H1 (cell line): Measurements from ENCODE around the gene ITGA11. TPM values are rescaled to one million over a fixed set of nuclear protein-coding genes. Genes with fewer than 3 reads are reported as not detected.

Experiments used
- CTCF ChIA-PET: fragments of 300-600 bp; sonication (Branson Sonifier 250); formaldehyde crosslinking; loops from one replicate; lab custom pipeline; 2021; ENCODE audit not compliant: partially characterized antibody; lab: Charles Lee
- POLR2A ChIA-PET: fragments of 300-600 bp; sonication (Branson Sonifier 250); formaldehyde crosslinking; loops from one replicate; lab custom pipeline; 2021; ENCODE audit warnings: inconsistent platforms; ENCODE audit not compliant: partially characterized antibody; lab: Charles Lee
- DNase-seq, 2 experiments: peaks; one replicate each; pipeline versions ENCODE4 v3.0.0 to v3.0.0-alpha.2; 2010 to 2022; ENCODE audit warnings: low spot score in 2 of 2, low read depth in 1 of 2, mixed read lengths in 1 of 2
- FAIRE-seq: peaks from 2 replicates; lab custom pipeline; 2011; peaks lifted over from hg19 to GRCh38; lab: Jason Lieb, UNC
- H2AFZ ChIP-seq: 2 replicates; pipeline ENCODE4 v1.8.1; 2012; ENCODE audit warnings: low read length, inconsistent platforms
- H2AK5ac ChIP-seq: 2 replicates; pipeline ENCODE4 v1.6.1; 2013; ENCODE audit warnings: low read depth, low read length
- H2BK120ac ChIP-seq: replicated peaks from 2 replicates; pipeline ENCODE3; 2013; ENCODE audit warnings: low read depth, low read length, inconsistent platforms
- H2BK12ac ChIP-seq: 2 replicates; pipeline ENCODE4 v1.6.1; 2013; ENCODE audit warnings: low read depth, low read length
- H2BK15ac ChIP-seq: 2 replicates; pipeline ENCODE4 v1.6.1; 2013; ENCODE audit warnings: low read length
- H2BK20ac ChIP-seq: 2 replicates; pipeline ENCODE4 v1.6.1; 2013; ENCODE audit warnings: low read length
- H2BK5ac ChIP-seq: 2 replicates; pipeline ENCODE4 v1.6.1; 2013; ENCODE audit warnings: low read depth, low read length
- H3K14ac ChIP-seq: 2 replicates; pipeline ENCODE4 v1.6.1; 2013; ENCODE audit warnings: inconsistent platforms; ENCODE audit not compliant: insufficient read length
- H3K18ac ChIP-seq: 2 replicates; pipeline ENCODE4 v1.6.1; 2013; ENCODE audit warnings: low read length; ENCODE audit errors: extremely low read depth
- H3K23ac ChIP-seq: 2 replicates; pipeline ENCODE4 v1.6.1; 2013; ENCODE audit warnings: inconsistent platforms; ENCODE audit not compliant: insufficient read length
- H3K23me2 ChIP-seq: 2 replicates; pipeline ENCODE4 v1.6.1; 2013; ENCODE audit warnings: low read depth, low read length
- H3K27ac ChIP-seq: 2 replicates; pipeline ENCODE4 v1.6.1; 2011; ENCODE audit warnings: low read depth, low read length, inconsistent platforms
- H3K27me3 ChIP-seq, 4 experiments: replicated peaks in 1 of 4; 1 replicate in 1 of 4; 2 replicates in 3 of 4; pipeline versions ENCODE4 v1.6.1 to v1.8.1; 2011 to 2013; ENCODE audit warnings: low read length in 3 of 4, mild to moderate bottlenecking in 3 of 4, inconsistent platforms in 2 of 4, mixed read lengths in 2 of 4, moderate library complexity in 1 of 4; ENCODE audit not compliant: control insufficient read depth in 3 of 4, insufficient read depth in 3 of 4; ENCODE audit errors: extremely low read depth in 1 of 4
- H3K36me3 ChIP-seq, 4 experiments: 2 replicates each; pipeline versions ENCODE4 v1.6.1 to v1.8.1; 2011 to 2013; ENCODE audit warnings: mild to moderate bottlenecking in 4 of 4, low read length in 3 of 4, moderate library complexity in 2 of 4, control low read depth in 1 of 4, inconsistent platforms in 1 of 4; ENCODE audit not compliant: insufficient read depth in 4 of 4, control insufficient read depth in 2 of 4
- H3K4ac ChIP-seq: replicated peaks from 2 replicates; pipeline ENCODE3; 2013; ENCODE audit warnings: low read length, low read depth, mixed read lengths, inconsistent platforms; ENCODE audit not compliant: insufficient read length
- H3K4me1 ChIP-seq, 4 experiments: replicated peaks in 1 of 4; 1 replicate in 1 of 4; 2 replicates in 3 of 4; pipeline versions ENCODE4 v1.6.1 to v1.8.1; 2011 to 2013; ENCODE audit warnings: low read length in 3 of 4, inconsistent platforms in 2 of 4, mixed read lengths in 1 of 4; ENCODE audit not compliant: insufficient read depth in 4 of 4, control insufficient read depth in 3 of 4
- H3K4me2 ChIP-seq, 2 experiments: 2 replicates each; pipeline versions ENCODE4 v1.6.1 to v1.8.1; 2011 to 2013; ENCODE audit warnings: low read depth in 2 of 2, low read length in 2 of 2, control low read depth in 1 of 2, inconsistent platforms in 1 of 2, mild to moderate bottlenecking in 1 of 2; ENCODE audit not compliant: insufficient read depth in 1 of 2
- H3K4me3 ChIP-seq, 4 experiments: fragments of 200-600, 300-600 bp in 1 of 4; sonication (generic), shearing (Covaris generic), sonication (Bioruptor Twin) in 1 of 4; 2 replicates each; pipeline versions ENCODE4 v1.5.1 to v1.8.1; 2011 to 2016; ENCODE audit warnings: low read length in 4 of 4, low read depth in 3 of 4, control low read depth in 2 of 4, inconsistent platforms in 2 of 4, mild to moderate bottlenecking in 2 of 4, mixed read lengths in 1 of 4, moderate library complexity in 1 of 4; ENCODE audit not compliant: insufficient read depth in 2 of 4; ENCODE audit errors: extremely low read depth in 1 of 4
- H3K56ac ChIP-seq: replicated peaks from 2 replicates; pipeline ENCODE3; 2013; ENCODE audit warnings: low read depth, mild to moderate bottlenecking, mixed read lengths, low read length, inconsistent platforms; ENCODE audit not compliant: insufficient read length
- H3K79me1 ChIP-seq: 2 replicates; pipeline ENCODE4 v1.6.1; 2013; ENCODE audit warnings: low read depth, low read length, control low read depth
- H3K79me2 ChIP-seq, 2 experiments: 2 replicates each; pipeline versions ENCODE4 v1.6.1 to v1.8.1; 2012 to 2013; ENCODE audit warnings: low read length in 2 of 2, mild to moderate bottlenecking in 2 of 2, inconsistent platforms in 1 of 2; ENCODE audit not compliant: insufficient read depth in 2 of 2, control insufficient read depth in 1 of 2
- H3K9ac ChIP-seq, 4 experiments: replicated peaks in 1 of 4; 1 replicate in 1 of 4; 2 replicates in 3 of 4; pipeline versions ENCODE4 v1.6.1 to v1.8.1; 2011 to 2013; ENCODE audit warnings: low read depth in 3 of 4, low read length in 3 of 4, control low read depth in 2 of 4, mild to moderate bottlenecking in 2 of 4, moderate library complexity in 2 of 4, inconsistent platforms in 1 of 4; ENCODE audit errors: extremely low read depth in 1 of 4
- H3K9me3 ChIP-seq, 2 experiments: 2 replicates each; pipeline versions ENCODE4 v1.6.1 to v1.8.1; 2012 to 2013; ENCODE audit warnings: mild to moderate bottlenecking in 2 of 2, moderate library complexity in 2 of 2, control low read depth in 1 of 2, inconsistent platforms in 1 of 2, low read depth in 1 of 2, low read length in 1 of 2, mixed read lengths in 1 of 2; ENCODE audit not compliant: insufficient read depth in 2 of 2
- H4K20me1 ChIP-seq, 2 experiments: replicated peaks in 1 of 2; 2 replicates each; pipeline versions ENCODE3 to v1.8.1; 2011 to 2013; ENCODE audit warnings: inconsistent platforms in 2 of 2, low read length in 2 of 2, mild to moderate bottlenecking in 1 of 2; ENCODE audit not compliant: insufficient read depth in 2 of 2, control insufficient read depth in 1 of 2
- H4K5ac ChIP-seq: 2 replicates; pipeline ENCODE4 v1.6.1; 2013; ENCODE audit warnings: low read length, low read depth, mixed read lengths, inconsistent platforms; ENCODE audit not compliant: insufficient read length
- H4K8ac ChIP-seq: 2 replicates; pipeline ENCODE4 v1.8.0; 2013; ENCODE audit warnings: mild to moderate bottlenecking, moderate library complexity, low read length, inconsistent platforms; ENCODE audit not compliant: insufficient read depth; ENCODE audit errors: extremely low read depth
- H4K91ac ChIP-seq: replicated peaks from 2 replicates; pipeline ENCODE3; 2013; ENCODE audit warnings: low read length, mixed read lengths, inconsistent platforms; ENCODE audit not compliant: insufficient read length
- JUND ChIP-seq: IDR thresholded peaks from 2 replicates; pipeline ENCODE4 v1.6.1; 2011; ENCODE audit warnings: mild to moderate bottlenecking, improper control_type of control experiment, low read length
- RAD21 ChIP-seq, 2 experiments: IDR thresholded peaks in 1 of 2; conservative IDR thresholded peaks in 1 of 2; 2 replicates each; pipeline ENCODE4 v1.6.1; 2011; ENCODE audit warnings: low read depth in 2 of 2, low read length in 2 of 2, improper control_type of control experiment in 1 of 2, inconsistent platforms in 1 of 2, mild to moderate bottlenecking in 1 of 2, moderate library complexity in 1 of 2
- RXRA ChIP-seq: IDR thresholded peaks from 2 replicates; pipeline ENCODE4 v1.6.1; 2011; ENCODE audit warnings: low read depth, mild to moderate bottlenecking, low read length, moderate library complexity; ENCODE audit not compliant: insufficient read depth
- WGBS, 2 experiments: shearing (Covaris generic) in 1 of 2; methylation state at CpG; one replicate each; pipeline versions ENCODE4 v1.1.6 to v1.1.7; 2013 to 2015; ENCODE audit warnings: low lambda C conversion rate in 2 of 2, mixed read lengths in 2 of 2, inconsistent platforms in 1 of 2, low coverage in 1 of 2, missing lambda C conversion rate in 1 of 2; ENCODE audit not compliant: insufficient replicate concordance in 2 of 2, insufficient coverage in 1 of 2, insufficient read length in 1 of 2; ENCODE audit errors: extremely low coverage in 1 of 2, missing lambda C conversion rate in 1 of 2; 5-methylcytosine and 5-hydroxymethylcytosine counted together
- polyA plus RNA-seq, 7 experiments: library from polyadenylated mRNA; depleted of rRNA in 3 of 7; stranded (reverse) in 5 of 7; unstranded in 2 of 7; fragments of >200 nt in 5 of 7; fragments of 200-250 nt in 2 of 7; gene quantifications; 1 replicate in 5 of 7; 2 replicates in 1 of 7; 4 replicates in 1 of 7; pipeline versions ENCODE4 v1.2.1 to v1.2.3, GENCODE V29; 2011 to 2013; ENCODE audit warnings: missing spikeins in 2 of 7, mixed read lengths in 2 of 7
- total RNA-seq: library from RNA; stranded (reverse); fragmentation: NEBNext Ultra II Directional; extraction: Animal tissue kit (Norgen Biotek cat#: 25700); gene quantifications from 2 replicates; pipeline ENCODE4 v1.2.1, GENCODE V29; 2021

ITGA11 gene
- total and polyA plus RNA-seq, 2 of the 8 experiments (the other 6 are each of a cell fraction or from before 2014, with no cell fraction given) = 0.05 to 0.06 TPM

GRCh38 chr15:68368731-68369435 lies 63.1 kb downstream of the ITGA11 start:
- H3K79me1 ChIP-seq = no peaks in the 10 kb centered on the region
- WGBS, 2 experiments = 89% methylated on average over 9 of the region's 9 CpGs; no CpG with 5 or more reads in 1 of the 2 experiments
- no peak overlapping the region for H3K18ac ChIP-seq
- H2BK15ac ChIP-seq = no peak overlapping the region
- H4K5ac ChIP-seq = no peak overlapping the region
- H3K4me1 ChIP-seq = no peaks in the 10 kb centered on the region; a peak in 1 of 7 replicates
- no peak overlapping the region for H3K27ac ChIP-seq
- H3K9ac ChIP-seq = no peak overlapping the region
- ChIA-PET CTCF (interaction anchor here (0.6 to 5.7 kb wide), 13 partner anchors 8 to 305 kb away, joined by 3 to 44 read pairs (median 3); no protein-coding TSS in a partner anchor), POLR2A (no interaction called here)
- H2BK5ac ChIP-seq = no peak overlapping the region
- H3K23ac ChIP-seq = no peak overlapping the region
- DNase-seq (no peak), FAIRE-seq (no peak)
- H3K79me2 ChIP-seq = no peaks in the 10 kb centered on the region
- no peak overlapping the region for H3K56ac ChIP-seq
- no peak overlapping the region for H4K8ac ChIP-seq
- H4K20me1 ChIP-seq = no peaks in the 10 kb centered on the region
- H3K4me3 ChIP-seq = no peak overlapping the region
- no peak overlapping the region for H3K4ac ChIP-seq
- no peak overlapping the region for H2AFZ ChIP-seq
- H3K36me3 ChIP-seq = no peaks in the 10 kb centered on the region
- no peak overlapping the region for H3K14ac ChIP-seq
- no peak overlapping the region for H2BK12ac ChIP-seq
- H2BK20ac ChIP-seq = no peak overlapping the region
- no peak overlapping the region for H4K91ac ChIP-seq
- H3K27me3 ChIP-seq = no peaks in the 10 kb centered on the region
- no peaks in the 10 kb centered on the region for H3K23me2 ChIP-seq
- H2BK120ac ChIP-seq = no peak overlapping the region
- no peaks in the 10 kb centered on the region for H3K9me3 ChIP-seq
- no peak overlapping the region for H3K4me2 ChIP-seq
- no peak overlapping the region for H2AK5ac ChIP-seq
- TF ChIP-seq RXRA = no peak
- no peak for TF ChIP-seq JUND
- TF ChIP-seq RAD21 (IDR thresholded peaks at IDR 0.05 in 1 of 2, conservative IDR thresholded peaks at IDR 0.05 in 1 of 2; ENCODE audit: low read depth in 2 of 2, low read length in 2 of 2) = no peak
